H9 (cell line): ENCODE results near the gene SMS. TPM values are rescaled to one million over a fixed set of nuclear protein-coding genes. Genes with fewer than 3 reads are reported as not detected.
"Not testable (repeated sequence)": the region's sequence is repeated elsewhere in the genome, so short reads cannot be mapped to it uniquely, and the experiment has no call there.

Experiments
- DNase-seq: peaks from one replicate; pipeline ENCODE4 v3.0.0-alpha.2; 2017
- H2AFZ ChIP-seq: one replicate; pipeline ENCODE4 v1.6.1; 2013; ENCODE audit warnings: mild to moderate bottlenecking, low read length, control low read depth, moderate library complexity
- H2AK5ac ChIP-seq: 2 replicates; pipeline ENCODE4 v1.6.1; 2013; ENCODE audit warnings: low read length, control low read depth, mixed read lengths; ENCODE audit not compliant: insufficient read length
- H2BK120ac ChIP-seq: one replicate; pipeline ENCODE4 v1.6.1; 2013; ENCODE audit warnings: low read depth, mild to moderate bottlenecking, low read length, control low read depth, inconsistent platforms; ENCODE audit not compliant: poor library complexity, severe bottlenecking
- H2BK12ac ChIP-seq: 2 replicates; pipeline ENCODE4 v1.6.1; 2013; ENCODE audit warnings: low read length, control low read depth, mixed read lengths, low read depth; ENCODE audit not compliant: insufficient read length
- H2BK15ac ChIP-seq: 2 replicates; pipeline ENCODE4 v1.6.1; 2013; ENCODE audit warnings: low read depth, low read length, control low read depth
- H2BK20ac ChIP-seq: one replicate; pipeline ENCODE4 v1.6.1; 2013; ENCODE audit warnings: low read depth, mild to moderate bottlenecking, low read length, control low read depth, inconsistent platforms; ENCODE audit not compliant: poor library complexity, severe bottlenecking
- H2BK5ac ChIP-seq: 2 replicates; pipeline ENCODE4 v1.6.1; 2013; ENCODE audit warnings: low read length, control low read depth, mixed read lengths; ENCODE audit not compliant: insufficient read length
- H3K14ac ChIP-seq: 2 replicates; pipeline ENCODE4 v1.6.1; 2013; ENCODE audit warnings: low read length, control low read depth; ENCODE audit not compliant: insufficient read depth
- H3K18ac ChIP-seq: 2 replicates; pipeline ENCODE4 v1.6.1; 2013; ENCODE audit warnings: low read depth, mild to moderate bottlenecking, mixed read lengths, low read length, control low read depth; ENCODE audit not compliant: insufficient read length
- H3K23ac ChIP-seq: 2 replicates; pipeline ENCODE4 v1.6.1; 2013; ENCODE audit warnings: low read length, control low read depth, mixed read lengths, low read depth; ENCODE audit not compliant: insufficient read length
- H3K23me2 ChIP-seq: 2 replicates; pipeline ENCODE4 v1.6.1; 2013; ENCODE audit warnings: low read depth, mild to moderate bottlenecking, mixed read lengths, low read length, control low read depth; ENCODE audit not compliant: insufficient read length, poor library complexity, severe bottlenecking
- H3K27ac ChIP-seq: 2 replicates; pipeline ENCODE4 v1.5.1; 2013; ENCODE audit warnings: low read length, control low read depth, mixed read lengths, low read depth; ENCODE audit not compliant: insufficient read length
- H3K27me3 ChIP-seq: 2 replicates; pipeline ENCODE4 v1.6.1; 2013; ENCODE audit warnings: low read length, control low read depth, inconsistent platforms; ENCODE audit not compliant: insufficient read depth
- H3K4ac ChIP-seq: 2 replicates; pipeline ENCODE4 v1.6.1; 2013; ENCODE audit warnings: low read depth, mild to moderate bottlenecking, control low read depth, inconsistent platforms, low read length, moderate library complexity
- H3K4me1 ChIP-seq: 2 replicates; pipeline ENCODE4 v1.6.1; 2013; ENCODE audit warnings: low read length, control low read depth, inconsistent platforms; ENCODE audit not compliant: insufficient read depth
- H3K4me2 ChIP-seq: 2 replicates; pipeline ENCODE4 v1.6.1; 2013; ENCODE audit warnings: low read length, control low read depth, mixed read lengths; ENCODE audit not compliant: insufficient read length, insufficient read depth
- H3K56ac ChIP-seq: 2 replicates; pipeline ENCODE4 v1.6.1; 2013; ENCODE audit warnings: low read depth, mild to moderate bottlenecking, mixed read lengths, low read length, control low read depth; ENCODE audit not compliant: insufficient read length
- H3K79me1 ChIP-seq: 2 replicates; pipeline ENCODE4 v1.6.1; 2013; ENCODE audit warnings: low read depth, mild to moderate bottlenecking, moderate library complexity, low read length, control low read depth, inconsistent platforms; ENCODE audit not compliant: insufficient read depth, poor library complexity, severe bottlenecking
- H3K79me2 ChIP-seq: 2 replicates; pipeline ENCODE4 v1.6.1; 2013; ENCODE audit warnings: low read length, control low read depth, inconsistent platforms; ENCODE audit not compliant: insufficient read depth
- H3K9ac ChIP-seq: 2 replicates; pipeline ENCODE4 v1.6.1; 2013; ENCODE audit warnings: low read length, control low read depth, mixed read lengths; ENCODE audit not compliant: insufficient read length; ENCODE audit errors: extremely low read depth
- H3K9me3 ChIP-seq: one replicate; pipeline ENCODE4 v1.6.1; 2013; ENCODE audit warnings: low read depth, low read length, inconsistent platforms; ENCODE audit not compliant: control insufficient read depth
- H3T11ph ChIP-seq: one replicate; pipeline ENCODE4 v1.6.1; 2013; ENCODE audit warnings: mild to moderate bottlenecking, low read length, control low read depth, inconsistent platforms
- H4K20me1 ChIP-seq: one replicate; pipeline ENCODE4 v1.6.1; 2013; ENCODE audit not compliant: control insufficient read depth, insufficient read length, insufficient read depth
- H4K5ac ChIP-seq: 2 replicates; pipeline ENCODE4 v1.6.1; 2013; ENCODE audit warnings: low read depth, mild to moderate bottlenecking, mixed read lengths, low read length, control low read depth; ENCODE audit not compliant: insufficient read length
- H4K8ac ChIP-seq: replicated peaks from 2 replicates; pipeline ENCODE4 v1.6.1; 2013; ENCODE audit warnings: low read length, control low read depth, mixed read lengths, low read depth; ENCODE audit not compliant: insufficient read length
- H4K91ac ChIP-seq: 2 replicates; pipeline ENCODE4 v1.6.1; 2013; ENCODE audit warnings: low read depth, mild to moderate bottlenecking, moderate library complexity, mixed read lengths, low read length, control low read depth; ENCODE audit not compliant: insufficient read length
- H3K27ac Mint-ChIP-seq, 3 experiments: 2 replicates in 2 of 3; 3 replicates in 1 of 3; pipeline ENCODE4 v1.8.0; 2020 to 2021; ENCODE audit warnings: mixed read lengths in 3 of 3, mild to moderate bottlenecking in 1 of 3, moderate library complexity in 1 of 3
- H3K27me3 Mint-ChIP-seq: 2 replicates; pipeline ENCODE4 v1.8.0; 2021; ENCODE audit warnings: low read depth, mild to moderate bottlenecking, moderate library complexity, mixed read lengths
- H3K36me3 Mint-ChIP-seq, 3 experiments: 2 replicates in 2 of 3; 3 replicates in 1 of 3; pipeline ENCODE4 v1.8.0; 2020 to 2021; ENCODE audit warnings: low read depth in 3 of 3, mixed read lengths in 3 of 3; ENCODE audit not compliant: insufficient read depth in 1 of 3
- H3K4me1 Mint-ChIP-seq, 2 experiments: 2 replicates each; pipeline ENCODE4 v1.8.0; 2020; ENCODE audit warnings: mixed read lengths in 2 of 2
- H3K4me3 Mint-ChIP-seq, 2 experiments: 2 replicates in 1 of 2; 3 replicates in 1 of 2; pipeline ENCODE4 v1.8.0; 2020 to 2021; ENCODE audit warnings: mild to moderate bottlenecking in 2 of 2, mixed read lengths in 2 of 2, moderate library complexity in 1 of 2
- H3K9me3 Mint-ChIP-seq, 2 experiments: 2 replicates in 1 of 2; 3 replicates in 1 of 2; pipeline ENCODE4 v1.8.0; 2020; ENCODE audit warnings: mild to moderate bottlenecking in 2 of 2, mixed read lengths in 2 of 2, moderate library complexity in 1 of 2
- WGBS: extraction: QIAGEN DNeasy Blood & Tissue Kit; methylation state at CpG from one replicate; pipeline ENCODE4 v1.1.7; 2013; ENCODE audit warnings: missing lambda C conversion rate, low lambda C conversion rate, mixed read lengths; ENCODE audit not compliant: insufficient read length; ENCODE audit errors: extremely low coverage; 5-methylcytosine and 5-hydroxymethylcytosine counted together
- total RNA-seq: library from RNA; stranded (reverse); gene quantifications from 2 replicates; pipeline ENCODE4 v1.2.1, GENCODE V29; 2021
- TF ChIP-seq, protein P1 (sequence below): fragments of 200-600 bp; sonication (generic); conservative IDR thresholded peaks from 3 replicates; pipeline ENCODE4 v1.8.0; 2021; ENCODE audit warnings: antibody characterized with exemption, mild to moderate bottlenecking

The SMS gene
- total RNA-seq, 1 experiment from 2014 or later, result 415 TPM

GRCh38 chrX:21952624-21953023 lies 12.1 kb downstream of the SMS start:
- DNase-seq, result no peak
- H3K4me2 ChIP-seq, result no peak overlapping the region
- no peak overlapping the region for H4K5ac ChIP-seq
- Mint-ChIP-seq H3K27ac (peak overlapping the region; percentile 71 to 93 (median 87)), H3K36me3 (peaks cover 11 to 41% (median 30%) of the 10 kb centered on the region in 3 experiments), H3K4me3 (peak overlapping the region in 1 of 2 experiments; percentile 7; a peak in 1 of 5 replicates), H3K27me3 (no peaks in the 10 kb centered on the region), H3K4me1 (peaks cover 69 to 74% of the 10 kb centered on the region in 2 experiments), H3K9me3 (peaks cover 3 to 33% of the 10 kb centered on the region in 2 experiments)
- no peak overlapping the region for H3K14ac ChIP-seq
- no peaks in the 10 kb centered on the region for H3K27me3 ChIP-seq
- peaks cover 9% of the 10 kb centered on the region for H3K9me3 ChIP-seq
- TF ChIP-seq, protein P1, sequence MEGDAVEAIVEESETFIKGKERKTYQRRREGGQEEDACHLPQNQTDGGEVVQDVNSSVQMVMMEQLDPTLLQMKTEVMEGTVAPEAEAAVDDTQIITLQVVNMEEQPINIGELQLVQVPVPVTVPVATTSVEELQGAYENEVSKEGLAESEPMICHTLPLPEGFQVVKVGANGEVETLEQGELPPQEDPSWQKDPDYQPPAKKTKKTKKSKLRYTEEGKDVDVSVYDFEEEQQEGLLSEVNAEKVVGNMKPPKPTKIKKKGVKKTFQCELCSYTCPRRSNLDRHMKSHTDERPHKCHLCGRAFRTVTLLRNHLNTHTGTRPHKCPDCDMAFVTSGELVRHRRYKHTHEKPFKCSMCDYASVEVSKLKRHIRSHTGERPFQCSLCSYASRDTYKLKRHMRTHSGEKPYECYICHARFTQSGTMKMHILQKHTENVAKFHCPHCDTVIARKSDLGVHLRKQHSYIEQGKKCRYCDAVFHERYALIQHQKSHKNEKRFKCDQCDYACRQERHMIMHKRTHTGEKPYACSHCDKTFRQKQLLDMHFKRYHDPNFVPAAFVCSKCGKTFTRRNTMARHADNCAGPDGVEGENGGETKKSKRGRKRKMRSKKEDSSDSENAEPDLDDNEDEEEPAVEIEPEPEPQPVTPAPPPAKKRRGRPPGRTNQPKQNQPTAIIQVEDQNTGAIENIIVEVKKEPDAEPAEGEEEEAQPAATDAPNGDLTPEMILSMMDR, result no peak
- H3K56ac ChIP-seq, result no peak overlapping the region
- no CpG with 5 or more reads among the region's 6 CpGs for WGBS
- no peak overlapping the region for H3K18ac ChIP-seq
- no peak overlapping the region for H2BK15ac ChIP-seq
- no peak overlapping the region for H3K23ac ChIP-seq
- no peaks in the 10 kb centered on the region for H4K20me1 ChIP-seq
- no peak overlapping the region for H2BK12ac ChIP-seq
- H3K4me1 ChIP-seq, result peaks cover 5% of the 10 kb centered on the region; the same call in 1 of the 2 replicates
- no peak overlapping the region for H2BK20ac ChIP-seq
- H2BK5ac ChIP-seq, result no peak overlapping the region
- H4K8ac ChIP-seq, result no peak overlapping the region
- H2AFZ ChIP-seq, result no peak overlapping the region
- no peak overlapping the region for H2BK120ac ChIP-seq
- no peak overlapping the region for H3K27ac ChIP-seq
- H3K79me2 ChIP-seq, result peaks cover 76% of the 10 kb centered on the region
- no peaks in the 10 kb centered on the region for H3K23me2 ChIP-seq
- H3K79me1 ChIP-seq, result no peaks in the 10 kb centered on the region
- no peak overlapping the region for H4K91ac ChIP-seq
- no peak overlapping the region for H3K9ac ChIP-seq
- H2AK5ac ChIP-seq, result no peak overlapping the region
- H3K4ac ChIP-seq, result no peak overlapping the region
- H3T11ph ChIP-seq, result no peak overlapping the region

- peaks cover 74% of the 10 kb centered on the region for H3K79me2 ChIP-seq
- not testable (repeated sequence) for H4K5ac ChIP-seq, H3K4me2 ChIP-seq, H3K18ac ChIP-seq, H4K20me1 ChIP-seq, H3K9me3 ChIP-seq, H3K27me3 Mint-ChIP-seq, H3K14ac ChIP-seq, H2BK12ac ChIP-seq, H3K23ac ChIP-seq, H2BK15ac ChIP-seq, H3K79me1 ChIP-seq, H2AFZ ChIP-seq, H3K4ac ChIP-seq, H3T11ph ChIP-seq, H2BK5ac ChIP-seq, H2BK120ac ChIP-seq, H3K23me2 ChIP-seq, H3K56ac ChIP-seq, DNase-seq, H2BK20ac ChIP-seq, H3K27ac ChIP-seq, H3K4me1 ChIP-seq, H3K27me3 ChIP-seq, H4K8ac ChIP-seq, H3K9ac ChIP-seq, H4K91ac ChIP-seq, H2AK5ac ChIP-seq
- Mint-ChIP-seq H3K27ac (peak overlapping the region; percentile 79 to 93 (median 87)), H3K9me3 (peaks cover 3 to 36% of the 10 kb centered on the region in 2 experiments), H3K4me1 (peaks cover 69 to 74% of the 10 kb centered on the region in 2 experiments), H3K4me3 (peak overlapping the region in 1 of 2 experiments; percentile 7; a peak in 3 of 5 replicates), H3K36me3 (peaks cover 14 to 45% (median 30%) of the 10 kb centered on the region in 3 experiments)
- no CpG with 5 or more reads among the region's 6 CpGs for WGBS
These were observed 12.8 kb downstream of the SMS start for GRCh38 chrX:21953195-21953830.
